BJ (cell line): Measurements from ENCODE around the gene CDH23. TPM values are rescaled to one million over a fixed set of nuclear protein-coding genes. Genes with fewer than 3 reads are reported as not detected.

Source experiments
- CTCF ChIA-PET: fragments of 350-600 bp; formaldehyde crosslinking; extraction: SDS; loops from one replicate; lab custom pipeline; 2021; ENCODE audit warnings: antibody characterized with exemption, inconsistent platforms; lab: Yijun Ruan, JAX
- POLR2A ChIA-PET: fragments of 300-600 bp; sonication (Branson Sonifier 250); formaldehyde crosslinking; extraction: SDS; loops from one replicate; lab custom pipeline; 2021; ENCODE audit warnings: antibody characterized with exemption; lab: Charles Lee
- DNase-seq: peaks from one replicate; pipeline ENCODE4 v3.0.0-alpha.2; 2011; ENCODE audit warnings: low read depth
- H3K27me3 ChIP-seq: 2 replicates; pipeline ENCODE4 v1.6.0; 2011; ENCODE audit warnings: low read length; ENCODE audit not compliant: control insufficient read depth, insufficient read depth
- H3K36me3 ChIP-seq: 2 replicates; pipeline ENCODE4 v1.5.1; 2011; ENCODE audit warnings: low read length; ENCODE audit not compliant: control insufficient read depth, insufficient read depth
- H3K4me3 ChIP-seq: 2 replicates; pipeline ENCODE4 v1.5.1; 2011; ENCODE audit warnings: low read depth, mild to moderate bottlenecking, control low read depth, low read length
- polyA plus RNA-seq: library from polyadenylated mRNA; depleted of rRNA; stranded (reverse); fragments of >200 nt; gene quantifications from 2 replicates; pipeline ENCODE4 v1.2.3, GENCODE V29; 2011
- TF ChIP-seq, protein P1 (sequence below): IDR thresholded peaks from 2 replicates; pipeline ENCODE4 v1.5.1; 2011; ENCODE audit warnings: low read depth, mild to moderate bottlenecking, control low read depth, inconsistent platforms, low read length, moderate library complexity; ENCODE audit not compliant: insufficient read depth

CDH23 gene
- polyA plus RNA-seq, 1 experiment, result 0.05 TPM

DNA sequence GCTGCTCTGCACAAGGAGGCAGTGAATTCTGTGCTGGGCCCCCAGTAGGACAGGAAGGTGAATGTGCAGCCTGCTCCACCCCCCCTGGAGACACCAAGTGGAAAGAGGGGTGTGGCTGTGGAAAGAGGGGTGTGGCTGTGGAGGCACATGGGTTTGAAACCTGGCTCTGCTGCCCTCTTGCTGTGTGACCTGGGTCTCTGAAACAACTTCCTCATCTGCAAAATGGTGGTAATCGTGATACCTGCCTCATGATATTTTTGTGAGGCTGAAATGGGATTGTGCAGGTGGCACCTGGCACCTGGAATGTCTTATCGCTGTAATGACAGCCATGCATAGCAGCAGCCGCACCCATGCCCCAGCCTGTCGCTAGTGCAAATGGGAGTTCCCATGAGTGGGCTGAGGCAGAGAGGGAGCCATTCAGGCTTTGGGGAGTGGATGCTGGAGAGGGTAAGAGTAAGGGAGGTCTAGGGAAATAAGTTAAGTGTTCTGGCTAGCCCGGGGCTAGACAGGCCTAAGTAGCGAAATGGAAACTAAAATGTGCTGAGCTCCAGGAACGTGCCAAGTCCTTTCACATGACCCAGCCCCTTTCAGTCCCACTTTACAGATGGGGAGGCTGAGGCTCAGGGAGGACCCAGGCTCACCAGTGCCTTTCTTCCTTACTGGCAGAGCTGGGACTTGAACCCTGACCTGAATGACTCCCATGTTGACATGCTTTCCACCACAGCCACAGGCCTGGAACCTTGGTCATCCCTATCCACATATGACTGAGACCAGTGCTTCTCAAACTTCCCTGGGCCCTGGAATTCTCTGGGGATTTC is 287.8 kb downstream of the CDH23 start:
- DNase-seq, result no peak
- POLR2A ChIA-PET, result no interaction called here
- H3K27me3 ChIP-seq, result peaks cover 12% of the 10 kb centered on the region
- TF ChIP-seq, protein P1, sequence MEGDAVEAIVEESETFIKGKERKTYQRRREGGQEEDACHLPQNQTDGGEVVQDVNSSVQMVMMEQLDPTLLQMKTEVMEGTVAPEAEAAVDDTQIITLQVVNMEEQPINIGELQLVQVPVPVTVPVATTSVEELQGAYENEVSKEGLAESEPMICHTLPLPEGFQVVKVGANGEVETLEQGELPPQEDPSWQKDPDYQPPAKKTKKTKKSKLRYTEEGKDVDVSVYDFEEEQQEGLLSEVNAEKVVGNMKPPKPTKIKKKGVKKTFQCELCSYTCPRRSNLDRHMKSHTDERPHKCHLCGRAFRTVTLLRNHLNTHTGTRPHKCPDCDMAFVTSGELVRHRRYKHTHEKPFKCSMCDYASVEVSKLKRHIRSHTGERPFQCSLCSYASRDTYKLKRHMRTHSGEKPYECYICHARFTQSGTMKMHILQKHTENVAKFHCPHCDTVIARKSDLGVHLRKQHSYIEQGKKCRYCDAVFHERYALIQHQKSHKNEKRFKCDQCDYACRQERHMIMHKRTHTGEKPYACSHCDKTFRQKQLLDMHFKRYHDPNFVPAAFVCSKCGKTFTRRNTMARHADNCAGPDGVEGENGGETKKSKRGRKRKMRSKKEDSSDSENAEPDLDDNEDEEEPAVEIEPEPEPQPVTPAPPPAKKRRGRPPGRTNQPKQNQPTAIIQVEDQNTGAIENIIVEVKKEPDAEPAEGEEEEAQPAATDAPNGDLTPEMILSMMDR, result no peak
- CTCF ChIA-PET, result interaction anchor here (3.9 to 6.1 kb wide), 2 partner anchors 12 to 13 kb away, joined by 19 to 21 read pairs; no protein-coding TSS in a partner anchor
- no peaks in the 10 kb centered on the region for H3K36me3 ChIP-seq
- no peak overlapping the region for H3K4me3 ChIP-seq

GRCh38 chr10:71685554-71686232 is 289.0 kb downstream of the CDH23 start:
- TF ChIP-seq, protein P1, result no peak
- ChIA-PET POLR2A (no interaction called here), CTCF (interaction anchor here (3.9 kb wide), 1 partner anchor 11 kb away, joined by 19 read pairs; no protein-coding TSS in a partner anchor)

DNA sequence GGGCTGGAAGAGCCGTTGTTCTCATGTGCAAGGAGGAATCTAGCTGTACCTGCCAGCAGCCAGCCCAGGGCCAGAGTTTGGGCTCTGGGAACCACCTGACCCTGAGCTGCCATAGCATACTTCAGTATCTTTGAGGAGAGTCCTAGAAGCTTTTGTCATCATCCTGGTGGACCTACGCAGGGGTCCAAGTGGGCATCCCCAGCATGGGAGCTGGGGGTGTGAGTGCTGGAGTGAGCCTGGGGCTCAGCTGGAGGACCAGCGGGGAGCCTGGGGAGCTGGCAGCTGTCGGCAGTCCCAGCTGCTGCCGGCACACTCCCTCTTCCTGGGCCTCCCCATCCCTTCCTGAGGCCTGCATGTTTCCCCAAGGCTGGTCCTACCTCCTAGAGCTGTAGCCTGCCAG is 290.4 kb downstream of the CDH23 start:
- ChIA-PET CTCF (interaction anchor here (1.2 to 3.9 kb wide), 2 partner anchors 10 to 12 kb away, joined by 4 to 19 read pairs; no protein-coding TSS in a partner anchor), POLR2A (no interaction called here)
- H3K27me3 ChIP-seq, result peaks cover 7% of the 10 kb centered on the region
- no peak for DNase-seq
- no peaks in the 10 kb centered on the region for H3K36me3 ChIP-seq
- TF ChIP-seq, protein P1, result no peak
- no peak overlapping the region for H3K4me3 ChIP-seq

More at GRCh38 chr10:71685554-71686232, 289.0 kb downstream of the CDH23 start:
- H3K27me3 ChIP-seq, result peaks cover 10% of the 10 kb centered on the region
- no peak overlapping the region for H3K4me3 ChIP-seq
- no peaks in the 10 kb centered on the region for H3K36me3 ChIP-seq
- no peak for DNase-seq

- POLR2A ChIA-PET, result no interaction called here
- Histone ChIP-seq H3K4me3 (no peak overlapping the region), H3K36me3 (no peaks in the 10 kb centered on the region), H3K27me3 (peaks cover 6% of the 10 kb centered on the region)
- CTCF ChIA-PET, result interaction anchor here (1.2 to 3.9 kb wide), 2 partner anchors 9 to 12 kb away, joined by 4 to 19 read pairs; no protein-coding TSS in a partner anchor
- TF ChIP-seq, protein P1, result no peak
- DNase-seq, result no peak
Observed at GRCh38 chr10:71687480-71687879, 290.8 kb downstream of the CDH23 start.

DNA sequence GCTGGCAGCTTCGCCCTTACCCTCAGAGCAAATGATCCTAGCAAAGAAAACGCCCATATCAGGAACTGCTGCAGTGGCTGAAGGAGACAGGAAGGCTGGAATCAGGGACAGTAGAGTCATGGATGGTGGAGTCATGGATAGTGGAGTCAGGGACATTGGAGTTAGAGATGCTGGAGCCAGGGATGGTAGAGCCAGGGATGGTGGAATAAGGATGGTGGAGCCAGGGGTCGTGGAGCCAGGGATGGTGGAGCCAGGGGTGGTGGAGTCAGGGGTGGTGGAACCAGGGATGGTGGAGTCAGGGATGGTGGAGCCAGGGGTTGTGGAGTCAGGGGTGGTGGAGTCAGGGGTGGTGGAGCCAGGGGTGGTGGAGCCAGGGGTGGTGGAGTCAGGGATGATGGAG is 291.5 kb downstream of the CDH23 start:
- ChIA-PET CTCF (interaction anchor here (3.9 kb wide), 1 partner anchor 8 kb away, joined by 19 read pairs; no protein-coding TSS in a partner anchor), POLR2A (no interaction called here)
- Histone ChIP-seq H3K4me3 (no peak overlapping the region), H3K27me3 (peaks cover 3% of the 10 kb centered on the region), H3K36me3 (no peaks in the 10 kb centered on the region)
- DNase-seq, result no peak
- TF ChIP-seq, protein P1, result no peak
